Activated T-helper 17 cell treated with anti-CD3 and anti-CD28 coated beads, Interleukin-2, amount 50 U/mL, for 72 hours (primary cell): ENCODE results near the gene AQP5. TPM values are rescaled to one million over a fixed set of nuclear protein-coding genes. Genes with fewer than 3 reads are reported as not detected.
"Not testable (repeated sequence)": the region's sequence is repeated elsewhere in the genome, so short reads cannot be mapped to it uniquely, and the experiment has no call there.

Source experiments
- ATAC-seq: fragments of 150-1000 bp; cut with Tn5 transposase; replicated peaks from 2 replicates; pipeline ENCODE4 v1.10.0; 2021; ENCODE audit warnings: mild to moderate bottlenecking, moderate library complexity
- H3K27ac Mint-ChIP-seq: one replicate; pipeline ENCODE4 v1.8.0; 2022; ENCODE audit warnings: mixed read lengths
- H3K27me3 Mint-ChIP-seq: one replicate; pipeline ENCODE4 v1.8.0; 2022; ENCODE audit warnings: mixed read lengths
- H3K36me3 Mint-ChIP-seq: one replicate; pipeline ENCODE4 v1.8.0; 2022; ENCODE audit warnings: low read depth, mild to moderate bottlenecking, mixed read lengths
- H3K4me1 Mint-ChIP-seq: one replicate; pipeline ENCODE4 v1.8.0; 2022; ENCODE audit warnings: mixed read lengths
- H3K4me3 Mint-ChIP-seq: one replicate; pipeline ENCODE4 v1.8.0; 2022; ENCODE audit warnings: mild to moderate bottlenecking, mixed read lengths
- H3K9me3 Mint-ChIP-seq: one replicate; pipeline ENCODE4 v1.8.0; 2022; ENCODE audit warnings: mixed read lengths
- total RNA-seq, 2 donors: library from RNA; stranded (reverse); gene quantifications; one replicate each; pipeline ENCODE4 v1.2.3, GENCODE V29; 2022

The AQP5 gene
- total RNA-seq, 2 donors from 2014 or later: not detected

DNA sequence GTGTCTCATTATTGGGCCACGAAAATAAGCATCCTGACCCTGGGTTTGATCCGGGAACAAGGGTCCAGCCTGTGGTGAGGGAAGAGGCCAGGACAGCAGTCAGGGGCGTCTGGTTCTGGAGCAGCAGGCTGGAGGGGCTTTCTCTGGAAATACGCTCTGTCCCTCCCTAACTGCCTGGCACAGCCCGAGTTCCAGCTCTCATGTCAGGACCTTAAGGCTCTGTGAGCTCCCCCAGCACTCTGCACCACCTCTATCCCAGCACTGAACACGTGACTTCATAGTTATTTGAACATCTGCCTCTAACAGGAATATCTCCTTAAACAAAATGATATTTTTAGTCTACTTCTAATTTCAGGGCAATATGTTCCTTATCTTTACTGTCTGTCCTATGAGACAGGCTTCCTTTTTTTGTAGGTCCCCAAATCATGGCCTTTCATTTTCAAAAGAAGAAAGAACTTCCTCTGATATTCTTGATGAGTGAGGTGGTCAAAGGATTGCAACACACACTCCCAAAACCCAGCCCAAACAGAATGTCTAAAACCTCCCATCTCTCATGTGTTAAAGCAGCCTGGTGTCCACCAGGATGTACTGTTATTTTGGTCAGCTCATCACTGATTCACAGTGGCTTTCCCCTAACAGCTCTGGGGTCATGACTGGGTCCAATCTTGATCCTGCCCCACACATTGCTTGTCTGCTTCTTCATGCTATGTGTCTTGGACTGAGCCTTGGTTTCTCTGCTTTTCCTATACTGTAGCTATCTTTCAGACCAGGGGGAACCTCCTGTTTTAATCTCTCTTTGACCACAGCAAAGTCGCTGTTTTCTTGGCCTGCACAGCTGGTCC, 20.8 kb downstream of the AQP5 start:
- Mint-ChIP-seq H3K36me3 (peaks cover 9% of the 10 kb centered on the region), H3K4me1 (peaks cover 10% of the 10 kb centered on the region), H3K4me3 (no peak overlapping the region), H3K9me3 (no peaks in the 10 kb centered on the region), H3K27me3 (no peaks in the 10 kb centered on the region), H3K27ac (no peak overlapping the region)
- no peak for ATAC-seq

DNA sequence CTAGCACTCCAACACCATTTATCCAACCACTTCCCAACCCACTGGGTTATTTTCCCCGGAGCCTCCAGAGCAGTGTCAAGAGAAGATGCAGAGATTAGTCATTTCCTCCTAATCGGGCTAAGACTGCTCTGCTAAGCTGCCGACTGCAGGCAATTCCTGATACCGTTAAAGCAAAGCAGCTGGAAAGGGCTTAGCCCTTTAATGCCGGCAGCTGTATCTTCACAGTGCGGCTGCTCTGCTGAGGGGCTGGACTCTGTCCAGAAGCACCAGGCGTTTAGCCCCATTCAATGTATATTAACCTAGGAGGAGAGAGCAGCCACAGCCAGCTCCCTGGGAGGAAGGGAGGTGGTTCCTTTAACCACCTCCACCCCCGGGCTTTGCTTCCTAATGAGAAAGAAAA, 22.2 kb downstream of the AQP5 start:
- Mint-ChIP-seq H3K27me3 (no peaks in the 10 kb centered on the region), H3K4me3 (no peak overlapping the region), H3K9me3 (no peaks in the 10 kb centered on the region), H3K36me3 (peaks cover 23% of the 10 kb centered on the region), H3K4me1 (peaks cover 10% of the 10 kb centered on the region), H3K27ac (no peak overlapping the region)
- no peak for ATAC-seq

DNA sequence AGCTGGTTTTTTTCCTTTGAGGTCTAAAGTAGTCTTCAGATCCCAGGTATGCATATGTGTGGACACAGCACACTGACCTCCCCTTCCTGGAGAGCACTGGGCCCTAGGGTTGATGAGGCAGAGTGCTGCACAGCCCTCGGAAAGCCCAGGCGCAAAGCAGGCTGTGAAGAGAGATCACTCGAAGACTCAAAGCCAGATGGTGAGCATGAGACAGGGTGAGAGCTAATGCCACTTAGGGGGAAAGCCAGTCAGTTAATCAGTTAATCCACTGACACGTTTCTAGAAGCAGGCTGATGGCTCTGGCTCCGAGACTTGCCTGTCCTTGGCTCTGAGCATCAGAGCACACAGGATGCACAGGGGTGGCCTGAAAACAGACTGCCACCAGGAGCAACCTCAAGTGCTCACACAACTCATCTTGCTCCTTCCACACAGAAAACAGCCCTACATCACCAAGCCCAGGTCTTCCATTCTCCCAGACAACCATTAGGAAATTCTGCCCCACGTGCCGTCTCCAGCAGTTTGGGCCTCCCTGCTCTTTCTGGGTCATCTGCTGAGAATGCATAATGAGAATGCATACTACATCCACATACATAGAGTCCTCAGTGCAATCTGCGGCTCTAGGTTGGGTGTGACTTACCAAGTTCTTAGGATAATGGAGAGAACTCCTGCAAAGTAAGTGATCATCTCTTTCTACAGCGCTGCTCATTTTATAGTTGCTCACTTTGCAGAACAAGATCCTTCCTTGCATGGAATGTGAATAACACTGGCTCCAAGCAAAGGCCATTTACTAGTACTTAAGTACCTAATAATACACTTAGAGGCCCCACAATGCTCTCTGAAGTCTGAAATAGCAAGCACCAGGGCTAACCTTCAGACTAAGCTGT, 23.0 kb downstream of the AQP5 start:
- no peaks in the 10 kb centered on the region for H3K27me3 Mint-ChIP-seq
- no peak overlapping the region for H3K27ac Mint-ChIP-seq
- peaks cover 31% of the 10 kb centered on the region for H3K36me3 Mint-ChIP-seq
- H3K4me1 Mint-ChIP-seq: peaks cover 10% of the 10 kb centered on the region
- no peaks in the 10 kb centered on the region for H3K9me3 Mint-ChIP-seq
- no peak overlapping the region for H3K4me3 Mint-ChIP-seq
- ATAC-seq: no peak

DNA sequence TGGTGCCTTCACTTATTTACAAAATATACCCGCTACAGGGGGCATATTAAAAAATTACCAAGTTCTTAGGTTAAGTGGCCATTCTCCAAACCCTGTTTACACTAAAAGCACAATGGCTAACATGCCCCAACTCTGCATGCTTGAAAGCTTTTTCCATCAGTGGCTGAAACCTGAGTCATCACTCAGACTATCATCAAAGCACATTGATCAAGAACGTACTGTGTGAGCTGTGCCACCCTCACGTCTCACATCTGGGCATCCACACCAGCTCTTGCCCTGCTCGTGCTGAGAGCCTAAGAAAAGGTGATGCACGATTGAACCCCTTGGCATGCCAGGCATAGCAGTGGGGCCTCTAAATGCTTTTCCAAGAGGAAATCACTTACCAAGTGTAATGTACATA, 24.3 kb downstream of the AQP5 start:
- peaks cover 44% of the 10 kb centered on the region for H3K36me3 Mint-ChIP-seq
- H3K9me3 Mint-ChIP-seq: no peaks in the 10 kb centered on the region
- peak overlapping the region; percentile 36 for H3K27ac Mint-ChIP-seq
- peaks cover 10% of the 10 kb centered on the region for H3K4me1 Mint-ChIP-seq
- peak; percentile 96 for ATAC-seq
- no peaks in the 10 kb centered on the region for H3K27me3 Mint-ChIP-seq
- H3K4me3 Mint-ChIP-seq: no peak overlapping the region

DNA sequence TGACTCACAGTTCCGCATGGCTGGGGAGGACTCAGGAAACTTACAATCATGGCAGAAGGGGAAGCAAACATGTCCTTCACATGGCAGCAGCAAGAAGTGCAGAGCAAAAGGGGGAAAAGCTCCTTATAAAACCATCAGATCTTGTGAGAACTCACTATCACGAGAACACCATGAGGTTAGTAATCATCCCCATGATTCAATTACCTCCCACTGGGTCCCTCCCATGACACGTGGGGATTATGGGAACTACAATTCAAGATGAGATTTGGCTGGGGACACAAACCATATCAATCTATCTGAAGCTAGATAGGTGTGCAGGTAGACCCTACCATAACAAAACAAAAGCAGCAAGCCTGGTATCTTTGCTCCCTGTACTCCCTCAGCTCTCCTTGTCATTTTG, 24.8 kb downstream of the AQP5 start:
- H3K9me3 Mint-ChIP-seq, H3K4me3 Mint-ChIP-seq, H3K4me1 Mint-ChIP-seq, H3K27me3 Mint-ChIP-seq, ATAC-seq: not testable (repeated sequence)
- Mint-ChIP-seq H3K27ac (peak overlapping the region; percentile 36), H3K36me3 (peaks cover 48% of the 10 kb centered on the region)

DNA sequence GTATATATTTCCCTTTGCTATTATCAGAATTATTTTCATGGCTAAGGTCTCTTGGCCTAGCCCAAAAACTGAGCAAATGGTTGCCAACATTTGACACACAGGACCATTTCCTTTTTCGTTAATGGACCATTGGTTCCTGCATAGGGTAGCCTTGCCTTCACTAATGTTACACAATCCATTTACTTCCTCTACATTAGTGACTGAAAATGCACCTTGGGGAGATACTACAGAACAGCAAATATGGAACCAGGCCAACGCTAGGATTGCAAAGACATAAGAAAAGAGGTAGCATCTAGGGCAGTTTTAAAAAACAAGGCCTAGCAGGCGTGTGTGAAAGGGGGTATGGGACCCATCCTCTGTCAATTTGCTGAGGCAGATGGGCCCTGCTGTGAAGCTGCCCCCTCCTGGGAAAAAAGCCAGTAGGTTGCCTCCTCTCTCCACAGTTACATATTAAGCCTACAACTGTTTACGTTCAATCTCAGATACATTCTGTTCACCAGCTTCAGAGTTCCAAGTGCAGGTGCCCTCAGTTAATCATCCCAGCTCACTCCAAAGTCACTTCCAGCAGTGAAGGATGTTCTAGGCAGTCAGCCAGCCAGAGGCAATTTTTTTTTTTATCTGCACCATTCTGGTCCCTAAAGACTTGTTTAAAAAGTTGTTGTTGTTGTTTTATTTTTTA, 26.1 kb downstream of the AQP5 start:
- Mint-ChIP-seq H3K4me1 (peaks cover 10% of the 10 kb centered on the region), H3K9me3 (no peaks in the 10 kb centered on the region), H3K27ac (no peak overlapping the region), H3K27me3 (no peaks in the 10 kb centered on the region), H3K4me3 (no peak overlapping the region), H3K36me3 (peaks cover 60% of the 10 kb centered on the region)
- ATAC-seq: no peak

DNA sequence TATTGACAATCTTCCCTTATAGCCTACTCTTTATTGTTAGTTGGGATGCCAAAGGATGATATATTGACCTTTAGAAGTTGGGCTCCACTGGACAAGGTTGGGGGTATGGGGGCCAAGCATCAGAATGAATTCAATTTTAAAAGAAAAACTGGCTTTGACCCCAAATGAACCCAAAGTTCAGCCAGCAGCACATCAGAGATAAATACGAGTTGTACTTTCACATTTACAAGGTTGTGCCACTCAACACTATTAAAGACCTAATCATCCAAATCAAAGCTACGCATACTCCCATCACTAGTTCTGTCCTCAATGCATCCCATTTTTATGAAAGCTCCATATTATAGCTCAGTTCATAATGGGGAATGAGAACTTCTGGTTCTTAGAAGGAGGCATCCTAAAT, 27.7 kb downstream of the AQP5 start:
- H3K9me3 Mint-ChIP-seq, H3K4me1 Mint-ChIP-seq, H3K27ac Mint-ChIP-seq, ATAC-seq, H3K4me3 Mint-ChIP-seq, H3K27me3 Mint-ChIP-seq: not testable (repeated sequence)
- peaks cover 77% of the 10 kb centered on the region for H3K36me3 Mint-ChIP-seq

DNA sequence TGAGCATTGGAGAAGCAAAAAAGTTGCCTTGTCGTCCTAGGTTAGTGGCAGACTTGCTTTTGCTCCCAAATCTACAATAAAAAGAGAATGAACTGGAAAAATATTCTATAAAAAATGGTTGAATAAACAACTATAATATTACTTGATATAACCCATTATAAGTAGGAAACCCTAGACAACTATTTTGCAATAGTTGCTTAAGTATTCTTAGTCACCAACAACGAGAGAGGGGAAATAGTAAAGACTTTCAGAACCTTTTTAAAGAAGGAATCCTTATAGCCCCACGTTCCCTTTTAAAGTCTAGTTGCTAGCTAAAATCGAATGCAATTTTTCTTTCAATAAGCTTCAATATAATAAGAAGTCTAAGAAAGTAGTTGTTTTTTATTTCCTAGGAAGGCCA, 28.6 kb downstream of the AQP5 start:
- no peak overlapping the region for H3K27ac Mint-ChIP-seq
- H3K4me1 Mint-ChIP-seq: peaks cover 10% of the 10 kb centered on the region
- peaks cover 86% of the 10 kb centered on the region for H3K36me3 Mint-ChIP-seq
- no peak for ATAC-seq
- no peaks in the 10 kb centered on the region for H3K9me3 Mint-ChIP-seq
- H3K4me3 Mint-ChIP-seq: no peak overlapping the region
- H3K27me3 Mint-ChIP-seq: no peaks in the 10 kb centered on the region

DNA sequence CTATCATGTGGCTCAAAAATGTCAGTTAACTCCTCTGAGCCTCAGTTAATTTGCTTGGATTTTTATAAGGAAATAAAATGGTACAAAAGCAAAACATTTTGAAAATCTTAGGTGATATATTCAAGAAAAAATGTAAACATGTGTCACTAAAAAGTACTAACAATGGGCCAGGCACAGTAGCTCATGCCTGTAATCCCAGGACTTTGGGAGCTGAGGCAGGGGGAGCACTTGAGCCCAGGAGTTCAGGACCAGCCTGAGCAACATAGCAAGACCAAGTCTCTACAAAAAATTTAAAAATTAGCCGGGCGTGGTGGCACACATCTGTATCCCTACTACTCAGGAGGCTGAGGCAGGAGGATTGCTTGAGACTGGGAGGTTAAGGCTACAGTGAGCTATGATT, 36.8 kb downstream of the AQP5 start:
- no peaks in the 10 kb centered on the region for H3K9me3 Mint-ChIP-seq
- H3K27me3 Mint-ChIP-seq: no peaks in the 10 kb centered on the region
- H3K36me3 Mint-ChIP-seq: peaks cover 96% of the 10 kb centered on the region
- H3K27ac Mint-ChIP-seq: no peak overlapping the region
- no peaks in the 10 kb centered on the region for H3K4me1 Mint-ChIP-seq
- no peak overlapping the region for H3K4me3 Mint-ChIP-seq
- ATAC-seq: no peak

DNA sequence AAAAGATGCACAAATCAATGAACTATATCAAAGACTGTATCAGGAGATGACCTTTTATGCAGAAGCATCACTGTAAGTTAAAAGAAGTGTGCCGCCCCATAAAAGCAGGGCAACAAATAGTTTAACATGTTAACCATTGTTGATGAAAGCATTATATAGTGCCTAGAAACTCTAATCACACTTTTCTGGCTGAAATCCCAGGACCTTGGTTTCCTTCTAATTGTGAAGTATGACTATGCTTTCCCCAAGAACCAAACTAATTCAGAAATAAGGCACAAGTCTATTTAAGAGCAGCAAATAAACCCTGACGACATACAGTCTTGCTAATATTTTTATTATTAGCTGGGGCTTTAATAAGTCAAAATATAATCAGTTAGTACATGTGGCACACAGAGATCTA, 41.9 kb downstream of the AQP5 start:
- Mint-ChIP-seq H3K36me3 (peaks cover 78% of the 10 kb centered on the region), H3K4me3 (no peak overlapping the region), H3K27me3 (no peaks in the 10 kb centered on the region), H3K27ac (no peak overlapping the region), H3K9me3 (no peaks in the 10 kb centered on the region), H3K4me1 (peaks cover 3% of the 10 kb centered on the region)
- no peak for ATAC-seq

DNA sequence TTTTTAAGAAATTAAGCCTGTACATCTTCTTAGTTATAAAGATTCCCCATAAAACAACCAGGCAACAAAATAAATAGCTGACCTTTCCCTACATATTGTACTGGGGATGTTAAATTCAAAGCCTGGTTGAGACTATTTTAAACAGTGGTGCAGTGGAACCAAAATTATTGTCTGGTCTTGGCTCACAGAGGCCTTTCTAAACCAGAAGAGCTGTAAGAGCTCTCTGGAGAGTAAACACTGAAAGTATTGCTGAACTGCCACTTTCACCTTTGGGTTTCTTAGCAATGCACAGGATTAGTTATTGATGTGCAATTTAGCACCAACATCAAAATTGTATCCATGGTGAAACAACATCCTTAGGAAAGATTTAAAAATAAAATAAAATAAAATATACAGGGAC, 43.0 kb downstream of the AQP5 start:
- H3K4me1 Mint-ChIP-seq: peaks cover 7% of the 10 kb centered on the region
- no peak overlapping the region for H3K4me3 Mint-ChIP-seq
- H3K36me3 Mint-ChIP-seq: peaks cover 72% of the 10 kb centered on the region
- H3K27me3 Mint-ChIP-seq: no peaks in the 10 kb centered on the region
- no peak for ATAC-seq
- peak overlapping the region; percentile 41 for H3K27ac Mint-ChIP-seq
- H3K9me3 Mint-ChIP-seq: no peaks in the 10 kb centered on the region

DNA sequence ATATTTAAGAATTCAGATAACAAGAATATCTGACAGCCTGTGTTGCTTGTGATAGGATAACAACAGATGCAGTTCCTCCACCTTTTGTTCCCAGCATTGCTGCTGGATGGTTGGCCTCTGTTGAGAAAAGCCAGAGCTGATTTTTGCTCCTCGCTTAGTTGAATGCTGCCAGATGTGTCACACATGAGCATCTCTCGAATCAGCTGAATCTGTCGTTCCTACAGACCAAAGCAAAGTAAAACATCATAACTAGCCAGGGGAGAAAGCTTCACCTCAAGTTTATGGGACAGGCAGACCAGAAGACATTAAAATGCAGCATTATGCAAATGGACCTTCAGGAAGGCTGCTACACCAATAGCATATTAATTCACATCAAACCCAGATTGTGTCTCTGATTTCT, 43.5 kb downstream of the AQP5 start:
- peaks cover 72% of the 10 kb centered on the region for H3K36me3 Mint-ChIP-seq
- H3K4me3 Mint-ChIP-seq: no peak overlapping the region
- ATAC-seq: no peak
- H3K27ac Mint-ChIP-seq: peak overlapping the region; percentile 41
- H3K4me1 Mint-ChIP-seq: peaks cover 8% of the 10 kb centered on the region
- no peaks in the 10 kb centered on the region for H3K9me3 Mint-ChIP-seq
- H3K27me3 Mint-ChIP-seq: no peaks in the 10 kb centered on the region

DNA sequence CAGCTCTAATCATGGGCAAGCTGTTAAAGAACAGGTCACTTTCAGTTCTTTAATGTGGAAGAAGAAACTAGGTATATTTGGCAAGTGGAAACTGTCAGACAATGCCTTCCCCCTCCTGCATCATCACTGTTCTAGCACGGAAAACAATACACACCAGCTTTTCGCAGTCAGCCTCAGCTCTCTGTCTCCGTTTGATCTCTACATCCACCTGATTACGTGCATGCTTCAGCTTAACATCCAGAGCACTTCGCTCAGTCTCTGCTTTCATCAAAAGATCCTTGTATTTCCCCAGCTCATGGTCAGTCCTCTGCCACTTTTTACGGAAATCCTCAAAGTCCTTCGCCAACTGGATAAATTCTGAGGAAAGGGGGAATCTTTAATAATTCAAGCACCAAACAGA, 44.6 kb downstream of the AQP5 start:
- peaks cover 69% of the 10 kb centered on the region for H3K36me3 Mint-ChIP-seq
- no peaks in the 10 kb centered on the region for H3K9me3 Mint-ChIP-seq
- H3K4me1 Mint-ChIP-seq: peaks cover 8% of the 10 kb centered on the region
- ATAC-seq: peak; percentile 49
- H3K4me3 Mint-ChIP-seq: peak overlapping the region; percentile 9
- H3K27ac Mint-ChIP-seq: no peak overlapping the region
- H3K27me3 Mint-ChIP-seq: no peaks in the 10 kb centered on the region

DNA sequence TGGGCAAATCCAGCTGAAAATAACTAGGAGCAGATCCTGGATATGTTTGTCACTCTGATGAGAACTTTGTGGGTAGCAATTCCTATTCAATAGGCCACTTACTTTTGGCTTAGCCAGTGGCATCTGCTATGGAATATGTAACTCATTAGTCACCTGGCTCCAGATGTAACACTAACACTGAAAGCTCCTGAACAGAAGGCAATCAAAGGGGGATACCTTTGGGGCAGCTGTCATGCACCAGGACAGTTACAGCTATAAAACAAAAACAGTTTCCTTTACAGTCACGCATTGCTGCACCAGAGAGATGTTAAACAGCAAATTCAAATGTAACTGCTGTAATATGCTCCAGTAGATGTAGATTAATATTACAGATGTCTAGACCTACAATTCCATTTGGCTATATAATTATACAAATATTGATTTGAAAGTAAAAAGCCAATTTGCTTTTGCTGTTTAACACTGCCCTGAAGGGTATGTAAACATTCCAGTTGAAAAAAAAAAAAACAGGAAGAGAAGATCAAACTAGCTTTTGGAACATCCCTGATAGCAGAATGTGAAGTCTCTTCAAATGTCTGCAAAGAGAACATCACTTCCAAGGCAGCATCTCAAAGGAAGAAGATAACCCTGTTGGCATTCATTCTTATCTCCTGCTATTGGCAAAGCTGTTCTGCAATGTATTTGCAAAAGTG, 45.2 kb downstream of the AQP5 start:
- H3K27me3 Mint-ChIP-seq: no peaks in the 10 kb centered on the region
- ATAC-seq: no peak
- H3K4me3 Mint-ChIP-seq: no peak overlapping the region
- peaks cover 64% of the 10 kb centered on the region for H3K36me3 Mint-ChIP-seq
- peaks cover 8% of the 10 kb centered on the region for H3K4me1 Mint-ChIP-seq
- H3K9me3 Mint-ChIP-seq: no peaks in the 10 kb centered on the region
- no peak overlapping the region for H3K27ac Mint-ChIP-seq
